ENCODE data around the gene C1QTNF1. TPM values are rescaled to one million over a fixed set of nuclear protein-coding genes. Genes with fewer than 3 reads are reported as not detected.
A peak's percentile ranks its signal among the peaks of the same experiment; 100 is the strongest.

C1QTNF1 gene
- polyA plus RNA-seq, 1 donor from 2014 or later = not detected

DNA sequence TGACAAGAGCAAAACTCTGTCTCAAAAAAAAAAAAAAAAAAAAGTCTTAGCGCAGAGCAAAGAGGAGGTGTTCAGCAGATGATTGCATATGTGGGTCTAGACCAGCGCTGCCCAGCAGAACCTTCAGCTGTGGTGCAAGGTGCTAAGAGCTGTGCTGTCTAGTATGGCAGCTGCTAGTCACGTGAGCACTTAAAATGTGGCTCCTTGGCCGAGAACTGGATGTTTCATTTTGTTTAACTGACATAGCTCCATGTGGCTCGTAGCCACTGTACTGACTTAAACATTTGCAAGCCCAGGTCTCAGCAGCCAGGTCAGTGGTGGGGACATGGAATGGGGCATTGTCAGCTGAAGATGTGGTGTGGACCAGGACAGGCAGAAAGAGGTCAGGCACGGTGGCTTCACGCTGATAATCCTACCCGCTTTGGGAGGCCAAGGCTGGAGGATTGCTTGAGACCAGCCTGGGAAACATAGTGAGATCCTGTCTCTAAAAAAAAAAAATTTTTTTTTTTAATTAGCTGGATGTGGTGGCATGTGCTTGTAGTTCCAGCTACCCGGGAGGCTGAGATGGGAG lies 9.2 kb downstream of the C1QTNF1 start:
- Mint-ChIP-seq H3K27me3 (peaks cover 25% of the 10 kb centered on the region), H3K4me1 (peaks cover 0 to 3% (median 0%) of the 10 kb centered on the region in 3 donors), H3K36me3 (peaks cover 3% of the 10 kb centered on the region), H3K27ac (peak overlapping the region in 1 of 3 donors; percentile 82), H3K4me3 (no peak overlapping the region), H3K9me3 (no peaks in the 10 kb centered on the region)

DNA sequence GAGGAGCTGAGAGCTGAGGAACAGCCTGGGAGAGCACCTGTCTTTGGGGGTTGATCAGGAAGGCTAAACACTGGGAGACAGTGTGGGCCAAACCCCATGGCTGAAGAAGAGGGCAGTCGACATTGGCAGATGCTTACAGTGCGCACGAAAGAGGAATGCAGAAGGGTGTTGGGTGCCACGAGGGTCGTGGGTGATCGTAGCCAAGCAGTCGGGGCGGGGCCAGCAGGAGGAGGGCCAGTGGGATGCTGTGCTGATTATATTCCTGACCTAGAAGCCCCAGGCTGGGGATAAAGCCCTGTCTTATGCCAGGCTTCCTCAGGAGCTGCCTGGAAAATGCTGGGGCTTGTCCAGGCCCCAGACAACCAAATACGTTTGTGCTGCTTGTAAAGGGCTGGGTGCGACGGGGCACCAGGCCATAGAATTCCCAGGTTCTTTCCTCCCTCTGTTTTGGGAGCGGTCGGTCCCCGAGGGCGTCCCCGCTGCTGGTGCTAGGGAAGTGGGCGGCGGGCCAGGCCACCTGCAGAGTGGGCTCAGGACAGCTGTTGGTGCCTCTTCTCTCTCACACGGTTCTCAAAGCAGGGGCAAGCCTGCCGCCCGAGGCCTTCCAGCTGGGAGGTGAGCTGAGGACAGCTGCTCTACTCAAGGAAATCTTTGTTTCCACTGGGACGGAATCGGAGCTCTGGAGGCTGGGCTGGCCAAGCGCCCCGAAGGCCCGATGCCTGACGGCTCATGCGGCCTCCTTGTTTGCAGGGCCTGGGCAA lies 10.0 kb downstream of the C1QTNF1 start:
- no peaks in the 10 kb centered on the region for H3K9me3 Mint-ChIP-seq
- H3K27ac Mint-ChIP-seq = peak overlapping the region in 1 of 3 donors; percentile 82
- no peak overlapping the region for H3K4me3 Mint-ChIP-seq
- peaks cover 28% of the 10 kb centered on the region for H3K27me3 Mint-ChIP-seq
- H3K36me3 Mint-ChIP-seq = peaks cover 3% of the 10 kb centered on the region
- peaks cover 0 to 3% (median 0%) of the 10 kb centered on the region in 3 donors for H3K4me1 Mint-ChIP-seq

DNA sequence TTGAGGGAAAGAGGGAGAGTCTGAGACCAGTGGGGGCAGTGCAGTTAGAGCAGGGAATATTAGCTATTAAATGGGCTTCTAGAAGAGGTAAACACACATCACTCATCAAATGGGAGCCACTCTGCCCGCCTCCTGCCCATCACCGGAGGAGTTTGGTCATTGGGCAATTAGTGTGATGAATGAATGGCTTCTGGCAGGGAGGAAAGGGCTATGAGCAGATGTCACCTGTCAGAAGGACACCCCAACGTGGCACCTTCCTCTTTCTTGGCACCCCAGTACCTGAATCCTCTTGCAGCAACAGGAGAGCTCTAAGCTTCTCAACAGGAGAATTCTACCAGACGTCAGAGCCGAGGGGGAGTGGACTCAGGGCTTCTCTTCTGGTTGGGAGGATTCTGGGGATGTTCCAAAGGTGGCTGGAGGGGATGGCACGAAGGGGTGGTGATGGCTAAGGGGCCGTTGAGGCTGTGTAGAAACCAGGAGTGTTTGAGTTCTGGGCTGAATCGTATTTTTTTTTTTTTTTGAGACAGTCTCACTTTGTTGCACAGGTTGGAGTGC lies 11.0 kb downstream of the C1QTNF1 start:
- H3K36me3 Mint-ChIP-seq = peaks cover 3% of the 10 kb centered on the region
- H3K4me3 Mint-ChIP-seq = no peak overlapping the region
- peaks cover 24% of the 10 kb centered on the region for H3K27me3 Mint-ChIP-seq
- no peak overlapping the region for H3K27ac Mint-ChIP-seq
- H3K9me3 Mint-ChIP-seq = no peaks in the 10 kb centered on the region
- peaks cover 0 to 3% (median 0%) of the 10 kb centered on the region in 3 donors for H3K4me1 Mint-ChIP-seq

DNA sequence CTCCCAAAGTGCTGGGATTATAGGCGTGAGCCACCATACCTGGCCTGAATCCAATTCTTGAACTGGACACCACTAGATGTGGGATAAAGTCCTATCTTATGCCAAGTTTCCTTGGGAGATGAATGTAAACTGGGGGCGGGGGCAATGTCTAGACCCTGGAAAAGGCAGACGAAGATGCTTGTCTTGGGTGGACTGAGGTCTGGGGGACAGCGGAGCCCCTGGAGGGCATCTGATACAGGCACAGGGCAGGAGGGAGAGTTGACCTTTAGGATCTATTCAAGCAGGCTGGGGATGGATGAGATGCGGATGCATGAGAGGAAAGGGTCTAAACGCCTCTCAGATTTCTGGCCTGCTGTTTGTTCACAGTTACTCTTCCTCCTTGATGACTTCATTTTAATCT lies 11.7 kb downstream of the C1QTNF1 start:
- Mint-ChIP-seq H3K27me3 (peaks cover 21% of the 10 kb centered on the region), H3K9me3 (no peaks in the 10 kb centered on the region), H3K27ac (no peak overlapping the region), H3K36me3 (peaks cover 3% of the 10 kb centered on the region), H3K4me3 (no peak overlapping the region), H3K4me1 (peaks cover 0 to 3% (median 0%) of the 10 kb centered on the region in 3 donors)

DNA sequence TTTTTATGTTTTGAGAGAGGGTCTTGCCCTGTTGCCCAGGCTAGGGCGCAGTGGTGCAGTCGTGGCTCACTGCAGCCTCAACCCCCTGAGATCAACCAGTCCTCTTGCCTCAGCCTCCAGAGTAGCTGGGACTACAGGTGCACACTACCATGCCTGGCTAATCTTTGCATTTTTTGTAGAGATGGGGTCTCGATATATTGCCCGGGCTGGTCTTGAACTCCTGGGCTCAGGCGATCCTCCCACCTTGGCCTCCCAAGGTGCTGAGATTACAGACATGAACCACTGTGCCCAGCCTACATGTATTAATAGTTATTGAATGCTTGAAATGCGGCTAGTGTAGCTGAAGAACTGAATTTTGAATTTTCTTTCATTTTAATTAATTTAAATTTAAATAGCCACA lies 12.2 kb downstream of the C1QTNF1 start:
- H3K9me3 Mint-ChIP-seq = no peaks in the 10 kb centered on the region
- peaks cover 0 to 3% (median 0%) of the 10 kb centered on the region in 3 donors for H3K4me1 Mint-ChIP-seq
- H3K36me3 Mint-ChIP-seq = peaks cover 3% of the 10 kb centered on the region
- no peak overlapping the region for H3K27ac Mint-ChIP-seq
- H3K4me3 Mint-ChIP-seq = no peak overlapping the region
- peaks cover 19% of the 10 kb centered on the region for H3K27me3 Mint-ChIP-seq

DNA sequence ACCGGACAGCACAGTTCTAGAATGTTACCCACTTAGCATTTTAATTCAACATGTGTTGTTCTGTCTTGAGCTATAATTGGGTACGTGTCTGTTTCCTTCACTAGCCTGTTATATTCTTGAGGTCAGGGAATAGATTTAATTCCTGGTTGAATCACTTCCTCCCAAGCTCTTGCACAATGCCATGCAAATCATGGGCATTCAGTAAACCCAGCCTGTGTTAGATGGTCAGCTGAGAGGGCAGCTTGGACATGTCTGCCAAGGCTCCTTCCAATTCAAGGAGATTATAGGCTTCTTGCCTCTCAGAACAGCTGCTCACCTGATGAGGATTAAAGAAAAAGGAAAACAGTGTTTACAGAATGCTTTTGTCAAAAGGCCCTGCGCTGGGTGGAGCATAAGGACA lies 12.6 kb downstream of the C1QTNF1 start:
- Mint-ChIP-seq H3K9me3 (no peaks in the 10 kb centered on the region), H3K4me3 (no peak overlapping the region), H3K4me1 (peaks cover 0 to 2% (median 0%) of the 10 kb centered on the region in 3 donors), H3K27ac (no peak overlapping the region), H3K36me3 (peaks cover 3% of the 10 kb centered on the region), H3K27me3 (peaks cover 17% of the 10 kb centered on the region)

DNA sequence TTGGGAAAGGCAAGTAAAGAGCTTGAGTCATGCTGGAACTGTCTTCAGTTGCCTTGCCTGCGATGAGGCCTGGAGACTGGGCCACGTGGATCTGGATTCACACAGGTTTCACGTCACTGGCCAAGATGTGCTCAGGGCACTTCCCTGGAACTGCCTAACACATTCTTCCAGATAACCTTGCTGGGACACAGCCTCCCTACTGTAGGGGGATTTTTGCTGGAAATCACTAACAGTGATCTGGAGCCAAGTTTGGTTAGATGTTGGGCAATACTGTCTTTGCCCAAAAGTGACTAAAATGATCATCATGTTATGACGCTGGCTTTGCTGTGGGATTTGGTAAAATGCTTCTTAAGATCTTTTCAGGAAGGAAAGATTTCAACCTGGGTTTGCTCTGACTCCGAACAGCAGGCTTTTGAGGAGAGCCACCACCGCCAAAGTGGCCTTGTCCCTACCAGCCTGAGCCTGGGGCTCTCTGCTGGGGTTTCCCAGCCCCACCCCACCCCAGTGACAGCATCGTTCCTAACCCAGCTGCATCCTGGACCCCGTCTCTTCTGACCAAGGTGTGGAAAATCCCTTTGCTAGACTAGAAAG lies 14.7 kb downstream of the C1QTNF1 start:
- H3K4me3 Mint-ChIP-seq = no peak overlapping the region
- no peaks in the 10 kb centered on the region for H3K9me3 Mint-ChIP-seq
- peaks cover 0 to 3% (median 0%) of the 10 kb centered on the region in 3 donors for H3K4me1 Mint-ChIP-seq
- no peak overlapping the region for H3K27ac Mint-ChIP-seq
- H3K36me3 Mint-ChIP-seq = no peaks in the 10 kb centered on the region
- peaks cover 8% of the 10 kb centered on the region for H3K27me3 Mint-ChIP-seq

DNA sequence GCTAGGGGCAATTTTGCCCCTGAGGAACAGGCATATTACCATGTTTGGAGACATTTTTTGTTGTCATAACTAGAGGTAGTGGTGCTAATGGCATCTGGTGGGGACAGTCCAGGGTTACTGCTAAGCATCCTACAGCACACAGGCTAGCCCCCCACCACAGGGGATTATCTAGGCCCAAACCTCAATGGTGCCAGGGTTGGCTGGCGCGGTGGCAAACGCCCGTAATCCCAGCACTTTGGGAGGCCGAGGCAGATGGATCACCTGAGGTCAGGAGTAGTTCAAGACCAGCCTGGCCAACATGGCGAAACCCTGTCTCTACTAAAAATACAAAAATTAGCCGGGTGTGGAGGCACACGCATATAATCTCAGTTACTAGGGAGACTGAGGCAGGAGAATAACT lies 15.2 kb downstream of the C1QTNF1 start:
- H3K36me3 Mint-ChIP-seq = no peaks in the 10 kb centered on the region
- H3K4me1 Mint-ChIP-seq = peaks cover 0 to 3% (median 0%) of the 10 kb centered on the region in 3 donors
- H3K4me3 Mint-ChIP-seq = no peak overlapping the region
- H3K27ac Mint-ChIP-seq = no peak overlapping the region
- peaks cover 8% of the 10 kb centered on the region for H3K27me3 Mint-ChIP-seq
- no peaks in the 10 kb centered on the region for H3K9me3 Mint-ChIP-seq

DNA sequence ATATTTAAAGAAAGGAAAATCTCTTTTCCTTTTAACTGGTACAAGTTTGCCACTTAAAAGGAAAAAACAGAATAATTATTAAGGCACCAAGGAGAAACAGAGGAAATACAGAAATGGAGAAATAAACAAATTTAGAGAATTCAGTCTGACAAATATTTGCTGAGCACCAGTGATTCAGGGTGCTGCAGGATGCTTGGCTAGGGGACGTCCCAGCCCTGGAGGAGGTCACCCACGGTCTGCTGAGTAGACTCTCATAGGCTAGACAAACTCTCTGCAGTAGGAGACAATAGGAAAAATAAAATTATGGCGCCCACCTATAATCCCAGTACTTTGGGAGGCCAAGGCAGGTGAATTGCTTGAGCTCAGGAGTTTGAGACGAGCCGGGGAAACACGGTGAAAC lies 15.9 kb downstream of the C1QTNF1 start:
- Mint-ChIP-seq H3K4me1 (peaks cover 0 to 3% (median 0%) of the 10 kb centered on the region in 3 donors), H3K9me3 (no peaks in the 10 kb centered on the region), H3K36me3 (no peaks in the 10 kb centered on the region), H3K27ac (no peak overlapping the region), H3K4me3 (no peak overlapping the region), H3K27me3 (peaks cover 9% of the 10 kb centered on the region)

DNA sequence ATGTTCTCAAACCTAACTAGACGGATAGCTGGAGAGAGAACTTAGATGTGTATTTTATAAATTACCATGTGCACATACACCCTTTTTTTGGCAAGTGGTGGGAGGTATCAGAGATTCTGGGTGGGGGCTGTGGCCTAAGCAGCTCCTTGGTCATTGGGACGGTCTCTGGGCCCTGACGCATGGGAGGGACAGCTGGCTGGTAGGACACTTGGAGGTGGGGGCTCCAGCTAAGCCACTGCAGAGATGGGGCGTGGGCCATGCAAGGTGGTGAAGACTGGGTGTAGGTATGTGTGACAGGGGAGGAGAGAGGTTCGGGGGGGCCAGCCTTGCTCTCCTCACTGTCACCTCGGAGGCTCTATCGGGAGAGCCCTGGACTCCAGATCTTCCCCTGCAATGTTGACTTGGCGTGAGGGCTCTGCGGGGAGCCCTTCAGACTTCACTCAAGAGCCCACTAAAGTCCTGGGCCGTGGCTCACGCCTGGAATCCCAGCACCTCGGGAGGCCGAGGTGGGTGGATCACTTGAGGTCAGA lies 17.1 kb downstream of the C1QTNF1 start:
- Mint-ChIP-seq H3K4me3 (no peak overlapping the region), H3K4me1 (peaks cover 0 to 3% (median 0%) of the 10 kb centered on the region in 3 donors), H3K36me3 (no peaks in the 10 kb centered on the region), H3K27ac (no peak overlapping the region), H3K27me3 (peaks cover 10% of the 10 kb centered on the region), H3K9me3 (no peaks in the 10 kb centered on the region)

DNA sequence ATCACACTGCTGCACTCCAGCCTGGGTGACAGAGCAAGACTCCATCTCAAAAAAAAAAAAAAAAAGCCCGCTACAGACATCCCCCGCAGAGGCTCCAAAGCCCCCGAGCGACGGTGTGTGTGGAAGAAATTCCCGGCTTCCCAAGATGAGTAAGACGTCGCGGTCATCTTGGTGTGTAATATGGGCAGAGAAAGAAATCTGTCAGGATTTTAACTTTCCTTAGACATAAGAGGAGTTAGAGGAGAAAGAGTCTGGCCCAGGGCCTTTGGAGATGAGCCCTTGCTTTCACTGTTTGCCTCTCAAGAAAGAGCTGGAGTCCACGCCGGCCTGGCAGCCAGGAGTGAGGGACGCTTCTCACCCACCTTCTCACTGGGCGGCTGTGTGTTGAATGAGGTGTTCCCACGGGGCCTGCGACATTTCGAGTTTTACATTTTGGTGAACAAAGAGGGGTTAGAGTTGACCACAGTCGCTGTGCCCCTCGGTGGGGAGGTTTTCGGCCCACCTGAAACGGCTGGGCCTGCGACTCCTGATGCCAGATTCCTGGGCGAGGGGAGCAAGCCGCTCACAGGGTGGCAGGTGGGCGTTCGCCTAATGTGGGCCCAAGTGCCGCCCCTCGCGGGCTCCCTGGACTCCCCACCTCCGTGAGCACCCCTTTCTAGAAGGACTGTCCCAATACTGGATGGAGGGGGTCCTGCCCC lies 17.9 kb downstream of the C1QTNF1 start:
- Mint-ChIP-seq H3K27ac (no peak overlapping the region), H3K27me3 (peaks cover 14% of the 10 kb centered on the region), H3K36me3 (no peaks in the 10 kb centered on the region), H3K4me3 (no peak overlapping the region), H3K9me3 (no peaks in the 10 kb centered on the region), H3K4me1 (peaks cover 0 to 3% (median 0%) of the 10 kb centered on the region in 3 donors)

DNA sequence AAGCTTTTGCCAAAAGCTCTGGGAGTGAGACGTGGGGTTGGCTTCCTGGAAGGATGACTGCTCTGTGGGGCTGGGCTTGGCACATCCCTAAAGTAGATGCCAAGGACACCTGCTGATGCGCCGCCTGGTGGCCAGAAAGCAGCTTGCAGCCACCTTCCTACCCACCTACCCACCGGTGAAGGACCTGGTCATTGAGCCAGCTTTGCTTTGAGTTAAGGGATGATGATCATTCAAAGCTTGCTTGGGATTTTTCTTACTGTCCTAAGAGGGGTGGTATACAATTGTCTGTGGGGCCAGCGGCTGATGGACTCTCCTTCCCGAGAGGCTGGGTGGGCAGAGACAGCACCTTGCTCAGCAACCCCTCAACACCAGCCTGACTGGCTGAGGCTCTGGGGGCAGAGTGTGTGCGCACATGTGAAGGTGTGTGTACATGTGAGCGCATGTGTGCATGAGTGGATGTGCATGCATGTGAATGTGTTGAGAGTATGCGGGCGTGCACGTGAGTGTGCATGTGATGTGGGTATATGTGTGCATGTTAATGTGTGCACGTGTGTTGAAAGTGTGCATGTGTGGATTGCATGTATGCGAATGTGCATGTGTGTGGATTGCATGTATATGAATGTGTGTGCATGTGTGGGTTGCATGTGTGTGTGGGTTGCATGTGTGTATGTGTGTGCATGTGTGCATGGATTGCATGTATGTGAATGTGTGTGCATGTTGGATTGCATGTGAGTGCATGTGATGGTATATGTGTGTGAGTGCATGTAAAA lies 18.6 kb downstream of the C1QTNF1 start:
- no peaks in the 10 kb centered on the region for H3K9me3 Mint-ChIP-seq
- H3K4me3 Mint-ChIP-seq = no peak overlapping the region
- H3K36me3 Mint-ChIP-seq = no peaks in the 10 kb centered on the region
- H3K27me3 Mint-ChIP-seq = peaks cover 14% of the 10 kb centered on the region
- H3K27ac Mint-ChIP-seq = peak overlapping the region in 1 of 3 donors; percentile 61
- H3K4me1 Mint-ChIP-seq = peaks cover 0 to 3% (median 0%) of the 10 kb centered on the region in 3 donors

DNA sequence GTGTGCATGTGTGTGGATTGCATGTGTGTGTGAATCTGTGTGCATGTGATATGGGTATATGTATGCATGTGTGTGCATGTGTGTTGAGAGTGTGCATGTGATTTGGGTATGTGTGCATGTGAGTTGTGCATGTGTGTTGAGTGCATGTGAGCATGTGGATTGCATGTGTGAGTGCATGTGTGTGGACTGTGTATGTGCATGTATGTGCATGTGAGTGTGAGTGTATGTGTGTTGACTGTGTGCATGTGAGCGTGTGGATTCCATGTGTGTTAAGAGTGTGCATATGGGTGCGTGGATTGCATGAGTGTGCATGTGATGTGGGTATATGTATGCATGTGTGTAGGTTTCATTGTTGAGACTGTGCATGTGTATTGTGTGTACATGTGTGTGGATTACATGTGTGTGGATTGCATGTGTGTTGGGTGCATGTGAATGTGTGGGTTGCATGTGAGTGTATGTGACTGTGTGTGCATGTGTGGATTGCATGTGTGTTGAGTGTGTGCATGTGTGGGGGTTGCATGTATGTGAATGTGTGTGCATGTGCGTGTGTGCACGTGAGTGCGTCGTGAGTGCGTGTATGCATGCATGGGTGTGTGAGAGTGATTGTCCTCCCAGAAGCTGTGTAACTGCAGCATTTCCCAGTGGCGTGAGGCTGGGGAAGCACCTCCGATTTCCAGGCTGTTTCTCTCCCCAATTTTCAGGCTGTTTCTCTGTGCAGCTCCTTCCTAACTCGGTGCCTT lies 19.4 kb downstream of the C1QTNF1 start:
- H3K27ac Mint-ChIP-seq = peak overlapping the region in 1 of 3 donors; percentile 61
- H3K4me1 Mint-ChIP-seq = peaks cover 0 to 3% (median 0%) of the 10 kb centered on the region in 3 donors
- H3K9me3 Mint-ChIP-seq = no peaks in the 10 kb centered on the region
- no peak overlapping the region for H3K4me3 Mint-ChIP-seq
- H3K36me3 Mint-ChIP-seq = no peaks in the 10 kb centered on the region
- H3K27me3 Mint-ChIP-seq = peaks cover 12% of the 10 kb centered on the region

Data from IgD-negative memory B cell (primary cell).